Skeletal muscle tissue (tissue), 4 donors: Measurements from ENCODE around the gene EGFR. TPM values are rescaled to one million over a fixed set of nuclear protein-coding genes. Genes with fewer than 3 reads are reported as not detected.
A peak's percentile ranks its signal among the peaks of the same experiment; 100 is the strongest.

ENCODE experiments used
- H3K27ac ChIP-seq: one replicate; pipeline ENCODE4 v1.7.0; 2013; ENCODE audit warnings: mild to moderate bottlenecking, low read depth, low read length, inconsistent platforms
- H3K27me3 ChIP-seq, 3 donors: one replicate each; pipeline ENCODE4 v1.7.0; 2013; ENCODE audit warnings: low read length in 3 of 3; ENCODE audit not compliant: control insufficient read depth in 3 of 3, insufficient read depth in 3 of 3
- H3K36me3 ChIP-seq, 3 donors: one replicate each; pipeline ENCODE4 v1.7.0; 2013; ENCODE audit warnings: low read length in 3 of 3; ENCODE audit not compliant: control insufficient read depth in 3 of 3, insufficient read depth in 3 of 3
- H3K4me1 ChIP-seq, 3 donors: one replicate each; pipeline ENCODE4 v1.7.0; 2013; ENCODE audit warnings: low read length in 3 of 3, mild to moderate bottlenecking in 3 of 3; ENCODE audit not compliant: control insufficient read depth in 3 of 3, insufficient read depth in 3 of 3
- H3K4me3 ChIP-seq, 3 donors: one replicate each; pipeline ENCODE4 v1.7.0; 2013; ENCODE audit warnings: low read length in 3 of 3
- H3K9ac ChIP-seq, 3 donors: one replicate each; pipeline ENCODE4 v1.7.0; 2013; ENCODE audit warnings: low read length in 3 of 3, mild to moderate bottlenecking in 3 of 3, moderate library complexity in 2 of 3, low read depth in 1 of 3
- H3K9me3 ChIP-seq, 3 donors: one replicate each; pipeline ENCODE4 v1.7.0; 2013; ENCODE audit warnings: low read length in 3 of 3; ENCODE audit not compliant: control insufficient read depth in 3 of 3
- total RNA-seq: library from RNA; depleted of rRNA; stranded (reverse); fragments of >200 nt; gene quantifications from one replicate; pipeline ENCODE4 v1.2.3, GENCODE V29; 2014
- donor health status: Osteomylitis.

Gene EGFR
- total RNA-seq, 1 donor from 2014 or later: 17.7 TPM

GRCh38 chr7:55096323-55096722, 77.5 kb downstream of the EGFR start:
- Histone ChIP-seq H3K4me1 (peaks cover 62 to 66% (median 62%) of the 10 kb centered on the region in 3 donors), H3K27me3 (no peaks in the 10 kb centered on the region), H3K27ac (no peak overlapping the region), H3K36me3 (no peaks in the 10 kb centered on the region), H3K9ac (no peak overlapping the region), H3K9me3 (no peaks in the 10 kb centered on the region), H3K4me3 (no peak overlapping the region)

- no peak overlapping the region for H3K9ac ChIP-seq
- H3K36me3 ChIP-seq: no peaks in the 10 kb centered on the region
- no peak overlapping the region for H3K27ac ChIP-seq
- H3K4me3 ChIP-seq: no peak overlapping the region
- no peaks in the 10 kb centered on the region for H3K9me3 ChIP-seq
- no peaks in the 10 kb centered on the region for H3K27me3 ChIP-seq
- peaks cover 61 to 62% (median 61%) of the 10 kb centered on the region in 3 donors for H3K4me1 ChIP-seq
These were observed 78.3 kb downstream of the EGFR start for GRCh38 chr7:55097100-55097499.

GRCh38 chr7:55099066-55099820, 80.4 kb downstream of the EGFR start:
- no peak overlapping the region for H3K4me3 ChIP-seq

GRCh38 chr7:55099821-55100543, 81.2 kb downstream of the EGFR start:
- H3K9ac ChIP-seq: peak overlapping the region in 1 of 3 donors; percentile 35
- no peaks in the 10 kb centered on the region for H3K9me3 ChIP-seq
- H3K27me3 ChIP-seq: no peaks in the 10 kb centered on the region
- peak overlapping the region; percentile 51 for H3K27ac ChIP-seq
- H3K4me1 ChIP-seq: peaks cover 35 to 50% (median 36%) of the 10 kb centered on the region in 3 donors
- H3K4me3 ChIP-seq: no peak overlapping the region
- H3K36me3 ChIP-seq: no peaks in the 10 kb centered on the region

More at GRCh38 chr7:55099066-55099820, 80.4 kb downstream of the EGFR start:
- Histone ChIP-seq H3K27me3 (no peaks in the 10 kb centered on the region), H3K9me3 (no peaks in the 10 kb centered on the region), H3K27ac (peak overlapping the region; percentile 23), H3K4me1 (peaks cover 40 to 53% (median 42%) of the 10 kb centered on the region in 3 donors), H3K36me3 (no peaks in the 10 kb centered on the region), H3K9ac (no peak overlapping the region)

- peak overlapping the region; percentile 51 for H3K27ac ChIP-seq
- peaks cover 30 to 43% (median 34%) of the 10 kb centered on the region in 3 donors for H3K4me1 ChIP-seq
- H3K36me3 ChIP-seq: no peaks in the 10 kb centered on the region
- H3K4me3 ChIP-seq: peak overlapping the region in 2 of 3 donors; percentile 10 to 17
- peak overlapping the region; percentile 18 to 67 (median 54) for H3K9ac ChIP-seq
- no peaks in the 10 kb centered on the region for H3K27me3 ChIP-seq
- H3K9me3 ChIP-seq: no peaks in the 10 kb centered on the region
These were observed 81.9 kb downstream of the EGFR start for GRCh38 chr7:55100544-55101327.

- Histone ChIP-seq H3K4me1 (peaks cover 28 to 41% (median 30%) of the 10 kb centered on the region in 3 donors), H3K9me3 (no peaks in the 10 kb centered on the region), H3K9ac (peak overlapping the region; percentile 18 to 67 (median 54)), H3K27ac (peak overlapping the region; percentile 51), H3K27me3 (no peaks in the 10 kb centered on the region), H3K4me3 (peak overlapping the region in 1 of 3 donors; percentile 10), H3K36me3 (no peaks in the 10 kb centered on the region)
These were observed 82.5 kb downstream of the EGFR start for GRCh38 chr7:55101359-55101758.

- H3K9ac ChIP-seq: no peak overlapping the region
- no peak overlapping the region for H3K4me3 ChIP-seq
- H3K9me3 ChIP-seq: no peaks in the 10 kb centered on the region
- H3K4me1 ChIP-seq: peaks cover 23 to 46% (median 27%) of the 10 kb centered on the region in 3 donors
- no peaks in the 10 kb centered on the region for H3K36me3 ChIP-seq
- H3K27me3 ChIP-seq: no peaks in the 10 kb centered on the region
- no peak overlapping the region for H3K27ac ChIP-seq
These were observed 85.3 kb downstream of the EGFR start for GRCh38 chr7:55104123-55104522.

- Histone ChIP-seq H3K36me3 (no peaks in the 10 kb centered on the region), H3K4me3 (no peak overlapping the region), H3K27me3 (no peaks in the 10 kb centered on the region), H3K9ac (no peak overlapping the region), H3K27ac (no peak overlapping the region), H3K4me1 (peaks cover 18 to 47% (median 32%) of the 10 kb centered on the region in 3 donors), H3K9me3 (no peaks in the 10 kb centered on the region)
These were observed 86.1 kb downstream of the EGFR start for GRCh38 chr7:55104712-55105433.

GRCh38 chr7:55105952-55106351, 87.1 kb downstream of the EGFR start:
- no peaks in the 10 kb centered on the region for H3K27me3 ChIP-seq
- H3K4me1 ChIP-seq: peaks cover 18 to 45% (median 31%) of the 10 kb centered on the region in 3 donors
- H3K4me3 ChIP-seq: no peak overlapping the region
- H3K9me3 ChIP-seq: no peaks in the 10 kb centered on the region
- no peak overlapping the region for H3K27ac ChIP-seq
- H3K36me3 ChIP-seq: no peaks in the 10 kb centered on the region
- H3K9ac ChIP-seq: no peak overlapping the region
